CD4-positive, CD25-positive, alpha-beta regulatory T cell (primary cell): Measurements from ENCODE around the gene DCLK2. TPM values are rescaled to one million over a fixed set of nuclear protein-coding genes. Genes with fewer than 3 reads are reported as not detected.

Experiments used
- ATAC-seq, 2 donors: fragments of 150-1000 bp; cut with Tn5 transposase; one replicate each; pipeline ENCODE4 v1.10.0; 2021; ENCODE audit warnings: low read depth in 2 of 2, moderate number of reproducible peaks in 2 of 2, moderate library complexity in 1 of 2
- DNase-seq, 3 donors: peaks; one replicate each; pipeline versions ENCODE4 v3.0.0 to v3.0.0-alpha.2; 2012 to 2022; ENCODE audit warnings: mixed read lengths in 1 of 3
- H3K27ac ChIP-seq: one replicate; pipeline ENCODE4 v1.7.0; 2013; ENCODE audit warnings: mild to moderate bottlenecking, low read length; ENCODE audit not compliant: insufficient read depth, poor library complexity, severe bottlenecking
- H3K27me3 ChIP-seq: one replicate; pipeline ENCODE4 v1.7.0; 2013; ENCODE audit warnings: low read length; ENCODE audit not compliant: control insufficient read depth, insufficient read depth
- H3K36me3 ChIP-seq: one replicate; pipeline ENCODE4 v1.7.0; 2013; ENCODE audit warnings: mild to moderate bottlenecking, low read length, moderate library complexity; ENCODE audit not compliant: control insufficient read depth, insufficient read depth
- H3K4me1 ChIP-seq: 2 replicates; pipeline ENCODE4 v1.7.0; 2013; ENCODE audit warnings: mild to moderate bottlenecking, low read length; ENCODE audit not compliant: insufficient read depth, control insufficient read depth, poor library complexity, severe bottlenecking
- H3K4me3 ChIP-seq: one replicate; pipeline ENCODE4 v1.7.0; 2013; ENCODE audit warnings: low read depth, mild to moderate bottlenecking, low read length, moderate library complexity
- H3K9me3 ChIP-seq, 2 experiments: 1 replicate in 1 of 2; 2 replicates in 1 of 2; pipeline ENCODE4 v1.7.0; 2013; ENCODE audit warnings: low read length in 2 of 2, mild to moderate bottlenecking in 1 of 2, moderate library complexity in 1 of 2; ENCODE audit not compliant: control insufficient read depth in 2 of 2
- H3K27ac Mint-ChIP-seq, 3 donors: one replicate each; pipeline ENCODE4 v1.8.0; 2020 to 2022; ENCODE audit warnings: mild to moderate bottlenecking in 3 of 3, mixed read lengths in 3 of 3, moderate library complexity in 2 of 3
- H3K27me3 Mint-ChIP-seq: one replicate; pipeline ENCODE4 v1.8.0; 2022; ENCODE audit warnings: mild to moderate bottlenecking, mixed read lengths
- H3K36me3 Mint-ChIP-seq: one replicate; pipeline ENCODE4 v1.8.0; 2020; ENCODE audit warnings: mixed read lengths
- H3K4me1 Mint-ChIP-seq, 4 donors: one replicate each; pipeline ENCODE4 v1.8.0; 2020 to 2022; ENCODE audit warnings: mixed read lengths in 4 of 4, mild to moderate bottlenecking in 1 of 4
- H3K4me3 Mint-ChIP-seq, 4 donors: one replicate each; pipeline ENCODE4 v1.8.0; 2020 to 2022; ENCODE audit warnings: mild to moderate bottlenecking in 4 of 4, mixed read lengths in 4 of 4, moderate library complexity in 3 of 4
- H3K9me3 Mint-ChIP-seq, 7 donors: one replicate each; pipeline ENCODE4 v1.8.0; 2020 to 2022; ENCODE audit warnings: mixed read lengths in 7 of 7, mild to moderate bottlenecking in 3 of 7, moderate library complexity in 2 of 7
- polyA plus RNA-seq, 4 donors: library from polyadenylated mRNA; unstranded; fragments of 300-500 nt; fragmentation: Illumina TruSeq; gene quantifications; one replicate each; pipeline ENCODE4 v1.2.3, GENCODE V29; 2021
- total RNA-seq: library from RNA; stranded (reverse); gene quantifications from one replicate; pipeline ENCODE4 v1.2.3, GENCODE V29; 2022

DCLK2 gene
- total RNA-seq (0.12 TPM), polyA plus RNA-seq (not detected)

- peaks cover 10% of the 10 kb centered on the region for H3K4me1 ChIP-seq
- peaks cover 0 to 5% (median 0%) of the 10 kb centered on the region in 4 donors for H3K4me1 Mint-ChIP-seq
- H3K4me3 ChIP-seq, result no peak within 1 kb of the TSS
- no peak for DNase-seq
- peaks cover 40% of the 10 kb centered on the region for H3K27me3 Mint-ChIP-seq
- H3K27ac ChIP-seq, result no peak within 1 kb of the TSS
- no peak for ATAC-seq
- H3K36me3 ChIP-seq, result no peaks in the 10 kb centered on the region
- H3K9me3 ChIP-seq, result no peaks in the 10 kb centered on the region
- peaks cover 0 to 18% (median 2%) of the 10 kb centered on the region in 7 donors for H3K9me3 Mint-ChIP-seq
- H3K36me3 Mint-ChIP-seq, result no peaks in the 10 kb centered on the region
- peaks cover 13% of the 10 kb centered on the region for H3K27me3 ChIP-seq
- peak within 1 kb of the TSS in 2 of 4 donors; percentile 66 to 76 for H3K4me3 Mint-ChIP-seq
- no peak within 1 kb of the TSS for H3K27ac Mint-ChIP-seq
Observed at GRCh38 chr4:150078041-150078578, at the start of gene DCLK2. TSS of gene DCLK2 (plus strand) at chr4:150078445. CDS start at chr4:150079028, 583 bp downstream.

- Histone ChIP-seq H3K4me1 (no peaks in the 10 kb centered on the region), H3K9me3 (peaks cover 0 to 1% of the 10 kb centered on the region in 2 experiments), H3K27ac (no peak overlapping the region), H3K4me3 (no peak overlapping the region), H3K36me3 (no peaks in the 10 kb centered on the region), H3K27me3 (no peaks in the 10 kb centered on the region)
- no peak for DNase-seq
- peaks cover 0 to 7% (median 2%) of the 10 kb centered on the region in 7 donors for H3K9me3 Mint-ChIP-seq
- H3K36me3 Mint-ChIP-seq, result no peaks in the 10 kb centered on the region
- H3K4me3 Mint-ChIP-seq, result no peak overlapping the region
- H3K27me3 Mint-ChIP-seq, result peaks cover 12% of the 10 kb centered on the region
- no peaks in the 10 kb centered on the region for H3K4me1 Mint-ChIP-seq
- no peak for ATAC-seq
- H3K27ac Mint-ChIP-seq, result no peak overlapping the region
Observed at GRCh38 chr4:150032541-150032940, 45.7 kb upstream of the DCLK2 start.

GRCh38 chr4:150033081-150033480 is 45.2 kb upstream of the DCLK2 start:
- no peaks in the 10 kb centered on the region for H3K27me3 ChIP-seq
- no peak overlapping the region for H3K27ac ChIP-seq
- Mint-ChIP-seq H3K27ac (no peak overlapping the region), H3K36me3 (no peaks in the 10 kb centered on the region), H3K4me3 (no peak overlapping the region), H3K27me3 (peaks cover 12% of the 10 kb centered on the region), H3K4me1 (no peaks in the 10 kb centered on the region), H3K9me3 (peaks cover 0 to 6% (median 1%) of the 10 kb centered on the region in 7 donors)
- no peak overlapping the region for H3K4me3 ChIP-seq
- H3K4me1 ChIP-seq, result no peaks in the 10 kb centered on the region
- no peaks in the 10 kb centered on the region for H3K9me3 ChIP-seq
- ATAC-seq, result no peak
- H3K36me3 ChIP-seq, result no peaks in the 10 kb centered on the region
- no peak for DNase-seq

GRCh38 chr4:150033901-150034300 is 44.3 kb upstream of the DCLK2 start:
- no peaks in the 10 kb centered on the region for H3K36me3 Mint-ChIP-seq
- Histone ChIP-seq H3K9me3 (no peaks in the 10 kb centered on the region), H3K4me3 (no peak overlapping the region), H3K27me3 (no peaks in the 10 kb centered on the region), H3K27ac (no peak overlapping the region), H3K36me3 (no peaks in the 10 kb centered on the region), H3K4me1 (no peaks in the 10 kb centered on the region)
- peaks cover 12% of the 10 kb centered on the region for H3K27me3 Mint-ChIP-seq
- no peaks in the 10 kb centered on the region for H3K4me1 Mint-ChIP-seq
- H3K9me3 Mint-ChIP-seq, result peaks cover 0 to 6% (median 1%) of the 10 kb centered on the region in 7 donors
- H3K27ac Mint-ChIP-seq, result no peak overlapping the region
- DNase-seq, result no peak
- H3K4me3 Mint-ChIP-seq, result no peak overlapping the region
- ATAC-seq, result no peak

- Histone ChIP-seq H3K9me3 (no peaks in the 10 kb centered on the region), H3K27ac (no peak overlapping the region), H3K4me1 (no peaks in the 10 kb centered on the region), H3K27me3 (no peaks in the 10 kb centered on the region), H3K4me3 (no peak overlapping the region), H3K36me3 (no peaks in the 10 kb centered on the region)
- H3K4me3 Mint-ChIP-seq, result no peak overlapping the region
- H3K4me1 Mint-ChIP-seq, result no peaks in the 10 kb centered on the region
- no peaks in the 10 kb centered on the region for H3K36me3 Mint-ChIP-seq
- ATAC-seq (no peak), DNase-seq (no peak)
- H3K27ac Mint-ChIP-seq, result no peak overlapping the region
- peaks cover 12% of the 10 kb centered on the region for H3K27me3 Mint-ChIP-seq
- peaks cover 0 to 4% (median 1%) of the 10 kb centered on the region in 7 donors for H3K9me3 Mint-ChIP-seq
Observed at GRCh38 chr4:150037251-150037856, 40.9 kb upstream of the DCLK2 start.

GRCh38 chr4:150038335-150039076 is 39.7 kb upstream of the DCLK2 start:
- no peak overlapping the region for H3K4me3 Mint-ChIP-seq
- Histone ChIP-seq H3K27ac (no peak overlapping the region), H3K4me1 (no peaks in the 10 kb centered on the region), H3K9me3 (no peaks in the 10 kb centered on the region), H3K36me3 (no peaks in the 10 kb centered on the region), H3K4me3 (no peak overlapping the region), H3K27me3 (no peaks in the 10 kb centered on the region)
- peaks cover 7% of the 10 kb centered on the region for H3K27me3 Mint-ChIP-seq
- no peaks in the 10 kb centered on the region for H3K4me1 Mint-ChIP-seq
- H3K36me3 Mint-ChIP-seq, result no peaks in the 10 kb centered on the region
- H3K27ac Mint-ChIP-seq, result no peak overlapping the region
- ATAC-seq, result no peak
- peaks cover 0 to 4% (median 1%) of the 10 kb centered on the region in 7 donors for H3K9me3 Mint-ChIP-seq
- DNase-seq, result no peak

GRCh38 chr4:150039274-150040127 is 38.7 kb upstream of the DCLK2 start:
- no peak overlapping the region for H3K27ac ChIP-seq
- DNase-seq (no peak), ATAC-seq (no peak)
- Mint-ChIP-seq H3K27me3 (peaks cover 7% of the 10 kb centered on the region), H3K4me1 (no peaks in the 10 kb centered on the region), H3K4me3 (no peak overlapping the region), H3K9me3 (peaks cover 0 to 4% (median 1%) of the 10 kb centered on the region in 7 donors), H3K36me3 (no peaks in the 10 kb centered on the region), H3K27ac (no peak overlapping the region)
- no peaks in the 10 kb centered on the region for H3K36me3 ChIP-seq
- H3K4me1 ChIP-seq, result no peaks in the 10 kb centered on the region
- H3K27me3 ChIP-seq, result no peaks in the 10 kb centered on the region
- H3K4me3 ChIP-seq, result no peak overlapping the region
- H3K9me3 ChIP-seq, result no peaks in the 10 kb centered on the region
